Measurements from ENCODE around the gene MEIOB.

The MEIOB gene

DNA sequence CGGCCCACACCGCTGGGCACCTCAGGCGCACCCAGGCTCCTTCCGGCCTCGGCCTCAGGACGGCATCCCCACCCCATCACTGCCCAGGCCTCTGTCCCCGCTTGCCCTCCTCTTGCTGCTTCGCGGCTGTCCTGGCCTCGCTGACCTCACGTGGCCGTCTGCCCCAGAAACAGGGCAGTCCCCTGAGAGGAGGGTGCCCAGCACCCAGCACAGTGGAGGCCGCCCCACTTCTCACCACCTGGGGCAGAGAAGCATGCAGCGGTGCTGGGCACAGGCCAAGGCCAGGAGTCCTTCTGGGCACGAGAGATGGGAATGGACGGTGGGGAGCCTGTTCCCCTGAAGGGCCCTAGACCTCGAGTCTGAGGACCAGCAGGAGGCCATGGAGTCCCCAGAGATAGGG, 54.2 kb downstream of the MEIOB start:
- H3K9ac ChIP-seq (ENCODE audit: low read length): no peak overlapping the region
- no peak overlapping the region for H3K27ac ChIP-seq (ENCODE audit: low read depth, low read length)
- no peaks in the 10 kb centered on the region for H3K4me1 ChIP-seq (ENCODE audit: control insufficient read depth, insufficient read depth, low read length)
- peaks cover 27% of the 10 kb centered on the region for H3K36me3 ChIP-seq (ENCODE audit: control insufficient read depth, insufficient read depth, low read length)
- H3K9me3 ChIP-seq (ENCODE audit: control insufficient read depth, insufficient read depth, low read depth, low read length): no peaks in the 10 kb centered on the region
- no peak overlapping the region for H3K4me3 ChIP-seq (ENCODE audit: low read depth, low read length)
- H3K27me3 ChIP-seq (ENCODE audit: control insufficient read depth, insufficient read depth, low read length): no peaks in the 10 kb centered on the region

DNA sequence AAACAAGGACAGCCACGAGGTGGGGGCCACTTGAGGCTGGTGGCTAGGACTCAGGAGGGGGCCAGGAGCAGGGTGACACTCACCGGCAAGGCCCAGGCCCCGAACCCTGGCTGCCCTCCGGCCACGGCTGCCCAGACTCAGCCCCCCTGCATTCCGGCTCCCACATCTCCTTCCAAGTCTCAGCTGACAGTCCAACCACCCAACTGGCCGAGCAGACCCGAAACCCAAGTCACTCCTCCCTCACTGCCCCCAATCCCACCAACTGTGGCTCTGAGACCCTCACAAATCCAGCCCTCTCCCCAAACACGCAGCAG, 54.7 kb downstream of the MEIOB start:
- Histone ChIP-seq H3K27ac (ENCODE audit: low read depth, low read length) (no peak overlapping the region), H3K4me1 (ENCODE audit: control insufficient read depth, insufficient read depth, low read length) (no peaks in the 10 kb centered on the region), H3K27me3 (ENCODE audit: control insufficient read depth, insufficient read depth, low read length) (no peaks in the 10 kb centered on the region), H3K36me3 (ENCODE audit: control insufficient read depth, insufficient read depth, low read length) (peaks cover 27% of the 10 kb centered on the region), H3K4me3 (ENCODE audit: low read depth, low read length) (no peak overlapping the region), H3K9me3 (ENCODE audit: control insufficient read depth, insufficient read depth, low read depth, low read length) (no peaks in the 10 kb centered on the region), H3K9ac (ENCODE audit: low read length) (no peak overlapping the region)

DNA sequence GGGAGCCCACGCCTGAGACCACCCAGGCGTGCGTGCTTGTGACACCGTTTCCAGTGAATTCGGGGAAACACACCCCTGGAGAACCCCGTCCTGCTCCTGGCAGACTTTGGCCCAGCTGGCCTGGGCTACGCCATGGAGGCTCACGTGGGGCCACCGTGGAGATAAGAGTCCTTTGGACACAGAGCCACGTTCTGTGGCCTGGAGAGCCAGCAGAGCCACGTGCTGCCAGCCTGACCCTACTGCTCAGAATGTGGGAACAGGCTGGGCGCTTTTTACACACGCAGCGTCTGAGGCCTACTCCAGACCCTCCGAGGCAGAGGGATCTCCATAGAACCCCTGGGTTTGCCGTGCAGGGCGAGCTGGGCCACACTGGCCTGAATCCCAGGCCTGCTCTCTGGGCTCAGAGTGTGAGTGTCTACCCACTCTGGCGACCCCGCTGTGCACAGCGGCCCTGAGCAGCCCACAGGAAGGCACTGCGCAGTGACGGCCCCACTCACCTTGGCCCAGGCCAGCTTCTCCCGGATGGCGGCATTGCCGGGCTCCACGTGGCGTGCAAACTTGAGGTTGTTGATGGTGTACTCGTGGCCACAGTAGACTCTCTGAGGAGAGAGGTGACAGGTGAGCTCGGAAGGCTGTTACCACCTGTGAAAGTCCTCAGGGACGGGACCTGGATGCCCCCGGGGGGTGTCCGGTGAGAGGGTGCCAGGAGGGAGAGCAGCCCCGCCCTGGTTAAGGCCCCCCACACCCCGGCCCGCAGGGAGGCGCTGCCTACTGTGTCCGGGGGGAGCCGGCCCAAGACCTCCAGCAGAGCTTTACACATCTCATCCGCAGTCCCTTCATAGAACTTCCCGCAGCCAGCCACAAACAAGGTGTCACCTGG, 55.3 kb downstream of the MEIOB start:
- H3K4me3 ChIP-seq (ENCODE audit: low read depth, low read length): no peak overlapping the region
- H3K9ac ChIP-seq (ENCODE audit: low read length): no peak overlapping the region
- no peaks in the 10 kb centered on the region for H3K9me3 ChIP-seq (ENCODE audit: control insufficient read depth, insufficient read depth, low read depth, low read length)
- H3K4me1 ChIP-seq (ENCODE audit: control insufficient read depth, insufficient read depth, low read length): no peaks in the 10 kb centered on the region
- no peaks in the 10 kb centered on the region for H3K27me3 ChIP-seq (ENCODE audit: control insufficient read depth, insufficient read depth, low read length)
- no peak overlapping the region for H3K27ac ChIP-seq (ENCODE audit: low read depth, low read length)
- H3K36me3 ChIP-seq (ENCODE audit: control insufficient read depth, insufficient read depth, low read length): peaks cover 22% of the 10 kb centered on the region

DNA sequence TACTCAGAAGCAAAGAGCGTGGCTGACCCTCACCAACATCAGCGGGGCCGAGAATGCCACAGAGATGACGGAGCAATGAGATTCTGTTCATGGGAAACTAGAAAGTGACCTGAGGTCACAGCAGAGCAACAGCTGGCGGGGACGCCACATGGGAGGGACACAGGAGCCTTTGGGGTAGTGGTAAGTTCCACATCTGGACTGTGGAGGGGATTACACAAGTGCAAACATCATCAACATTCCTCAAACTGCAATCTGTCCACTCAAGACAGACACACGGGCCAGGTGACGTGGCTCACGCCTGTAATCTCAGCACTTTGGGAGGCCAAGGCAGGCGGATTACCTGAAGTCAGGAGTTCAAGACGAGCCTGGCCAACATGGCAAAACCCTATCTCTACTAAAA, 56.5 kb downstream of the MEIOB start:
- Histone ChIP-seq H3K9me3 (ENCODE audit: control insufficient read depth, insufficient read depth, low read depth, low read length) (no peaks in the 10 kb centered on the region), H3K27me3 (ENCODE audit: control insufficient read depth, insufficient read depth, low read length) (no peaks in the 10 kb centered on the region), H3K4me3 (ENCODE audit: low read depth, low read length) (no peak overlapping the region), H3K36me3 (ENCODE audit: control insufficient read depth, insufficient read depth, low read length) (peaks cover 15% of the 10 kb centered on the region), H3K27ac (ENCODE audit: low read depth, low read length) (no peak overlapping the region), H3K4me1 (ENCODE audit: control insufficient read depth, insufficient read depth, low read length) (no peaks in the 10 kb centered on the region), H3K9ac (ENCODE audit: low read length) (no peak overlapping the region)

DNA sequence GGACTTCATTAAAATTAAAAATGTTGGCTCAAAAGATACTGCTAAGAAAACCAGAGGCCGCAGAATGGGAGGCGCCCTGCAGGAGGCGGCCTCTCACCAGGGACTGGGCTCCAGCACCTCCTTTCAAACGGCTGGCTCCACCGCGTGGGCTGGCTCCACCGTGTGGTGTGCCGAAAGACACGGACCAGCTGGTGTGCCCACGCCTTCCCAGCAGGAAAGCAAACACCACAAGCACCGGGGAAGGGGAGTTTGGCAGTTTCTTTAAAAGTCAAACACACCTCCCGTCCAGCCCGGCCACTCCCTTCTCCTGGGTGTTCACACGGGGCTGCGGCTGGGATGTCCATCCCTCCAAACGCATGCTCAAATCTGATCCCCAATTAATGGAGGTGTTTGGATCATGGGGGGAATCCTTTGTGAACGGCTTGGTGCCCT, 59.2 kb downstream of the MEIOB start:
- peaks cover 30% of the 10 kb centered on the region for H3K36me3 ChIP-seq (ENCODE audit: control insufficient read depth, insufficient read depth, low read length)
- H3K9ac ChIP-seq (ENCODE audit: low read length): no peak overlapping the region
- H3K27me3 ChIP-seq (ENCODE audit: control insufficient read depth, insufficient read depth, low read length): no peaks in the 10 kb centered on the region
- no peaks in the 10 kb centered on the region for H3K9me3 ChIP-seq (ENCODE audit: control insufficient read depth, insufficient read depth, low read depth, low read length)
- H3K27ac ChIP-seq (ENCODE audit: low read depth, low read length): no peak overlapping the region
- H3K4me3 ChIP-seq (ENCODE audit: low read depth, low read length): no peak overlapping the region
- no peaks in the 10 kb centered on the region for H3K4me1 ChIP-seq (ENCODE audit: control insufficient read depth, insufficient read depth, low read length)

DNA sequence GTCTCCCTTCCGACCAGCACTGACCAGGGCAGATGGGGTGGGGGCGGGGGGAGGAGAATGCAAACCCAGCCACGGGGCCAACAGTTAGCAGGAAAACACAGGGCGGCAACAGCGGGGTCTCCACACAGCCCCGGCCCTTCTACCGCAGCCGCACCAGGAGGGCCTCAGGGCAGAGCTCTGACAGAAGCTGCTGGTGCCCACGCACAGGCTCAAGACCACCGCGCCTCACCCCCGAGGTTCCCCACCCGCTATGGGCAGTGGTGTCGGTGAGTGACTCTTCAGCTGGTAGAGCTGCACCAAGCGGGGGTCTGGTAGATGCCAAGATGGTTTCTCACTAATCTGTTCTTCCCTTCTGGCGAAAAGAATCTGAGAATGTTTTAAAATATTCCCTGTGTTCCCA, 61.4 kb downstream of the MEIOB start:
- no peak overlapping the region for H3K27ac ChIP-seq (ENCODE audit: low read depth, low read length)
- H3K36me3 ChIP-seq (ENCODE audit: control insufficient read depth, insufficient read depth, low read length): peaks cover 25% of the 10 kb centered on the region
- H3K9me3 ChIP-seq (ENCODE audit: control insufficient read depth, insufficient read depth, low read depth, low read length): no peaks in the 10 kb centered on the region
- no peak overlapping the region for H3K9ac ChIP-seq (ENCODE audit: low read length)
- H3K27me3 ChIP-seq (ENCODE audit: control insufficient read depth, insufficient read depth, low read length): no peaks in the 10 kb centered on the region
- H3K4me1 ChIP-seq (ENCODE audit: control insufficient read depth, insufficient read depth, low read length): no peaks in the 10 kb centered on the region
- H3K4me3 ChIP-seq (ENCODE audit: low read depth, low read length): no peak overlapping the region

DNA sequence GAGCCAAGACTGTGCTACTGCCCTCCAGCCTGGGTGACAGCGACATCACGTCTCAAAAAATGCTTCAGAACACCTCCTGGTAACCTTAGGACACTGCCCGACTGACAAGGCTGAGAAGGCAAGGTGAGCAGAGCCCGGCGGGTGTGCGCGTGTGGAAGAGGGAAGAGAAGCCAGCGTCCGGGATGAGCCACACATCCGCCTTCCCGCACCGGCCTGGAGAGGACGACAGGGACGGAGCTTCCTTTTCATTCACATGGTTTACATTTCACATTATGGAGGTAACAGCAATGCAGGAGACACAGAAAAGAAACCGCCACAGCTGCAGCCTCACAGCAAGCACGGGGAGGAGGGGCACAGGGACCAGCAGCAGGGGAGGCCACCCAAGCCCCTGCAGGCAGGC, 61.9 kb downstream of the MEIOB start:
- H3K36me3 ChIP-seq (ENCODE audit: control insufficient read depth, insufficient read depth, low read length): peaks cover 24% of the 10 kb centered on the region
- H3K9ac ChIP-seq (ENCODE audit: low read length): no peak overlapping the region

DNA sequence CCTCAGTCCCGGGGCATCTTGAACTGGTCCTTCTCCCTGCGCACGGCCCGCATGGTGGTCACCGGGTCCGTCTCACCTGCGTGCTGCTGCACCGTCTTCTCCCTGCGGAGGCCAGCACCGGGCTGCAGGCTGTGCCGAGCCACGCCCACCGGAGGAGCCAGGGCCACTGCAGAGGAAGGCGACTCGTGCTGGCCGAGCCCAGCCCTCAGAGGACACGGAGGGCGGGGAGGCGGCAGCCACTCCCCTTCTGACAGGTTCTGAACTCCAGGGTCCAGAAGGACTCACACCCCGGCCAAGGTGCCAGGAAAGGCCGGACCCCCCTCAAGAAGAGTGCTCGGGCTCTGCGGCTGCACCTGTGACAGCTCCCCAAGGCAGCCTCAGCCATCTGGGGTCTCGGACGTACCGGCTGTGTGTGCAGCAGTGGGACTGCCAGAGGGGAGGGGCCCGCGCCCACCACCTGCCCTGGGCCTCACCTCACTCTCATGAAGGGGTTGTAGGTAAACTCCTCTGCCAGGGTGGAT, 62.6 kb downstream of the MEIOB start:
- Histone ChIP-seq H3K4me1 (ENCODE audit: control insufficient read depth, insufficient read depth, low read length) (no peaks in the 10 kb centered on the region), H3K9ac (ENCODE audit: low read length) (no peak overlapping the region), H3K27ac (ENCODE audit: low read depth, low read length) (no peak overlapping the region), H3K27me3 (ENCODE audit: control insufficient read depth, insufficient read depth, low read length) (no peaks in the 10 kb centered on the region), H3K36me3 (ENCODE audit: control insufficient read depth, insufficient read depth, low read length) (peaks cover 24% of the 10 kb centered on the region), H3K9me3 (ENCODE audit: control insufficient read depth, insufficient read depth, low read depth, low read length) (no peaks in the 10 kb centered on the region), H3K4me3 (ENCODE audit: low read depth, low read length) (no peak overlapping the region)

More for the DNA sequence above, 61.9 kb downstream of the MEIOB start:
- Histone ChIP-seq H3K27ac (ENCODE audit: low read depth, low read length) (no peak overlapping the region), H3K9me3 (ENCODE audit: control insufficient read depth, insufficient read depth, low read depth, low read length) (no peaks in the 10 kb centered on the region), H3K27me3 (ENCODE audit: control insufficient read depth, insufficient read depth, low read length) (no peaks in the 10 kb centered on the region), H3K4me1 (ENCODE audit: control insufficient read depth, insufficient read depth, low read length) (no peaks in the 10 kb centered on the region), H3K4me3 (ENCODE audit: low read depth, low read length) (no peak overlapping the region)

DNA sequence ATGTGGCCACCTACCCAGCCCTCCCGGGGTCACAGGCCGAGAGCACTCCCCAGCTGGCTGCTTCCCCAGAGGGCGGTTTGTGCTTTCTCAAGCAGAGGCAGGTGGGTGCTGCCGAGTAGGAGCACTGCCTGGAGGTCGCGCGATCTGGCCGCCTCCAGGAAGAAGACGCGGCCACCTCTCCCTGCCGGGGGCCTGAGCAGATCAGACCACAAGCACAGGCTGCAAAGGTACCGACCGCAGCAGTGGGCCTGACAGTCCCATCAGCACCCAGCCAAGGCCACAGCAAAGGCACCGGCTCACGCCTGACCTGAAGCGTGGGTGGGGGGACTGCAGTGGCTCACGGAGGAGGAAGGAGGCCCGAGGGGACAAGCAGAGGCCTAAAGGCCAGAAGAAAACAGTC, 63.3 kb downstream of the MEIOB start:
- Histone ChIP-seq H3K27ac (ENCODE audit: low read depth, low read length) (no peak overlapping the region), H3K4me3 (ENCODE audit: low read depth, low read length) (no peak overlapping the region), H3K9me3 (ENCODE audit: control insufficient read depth, insufficient read depth, low read depth, low read length) (no peaks in the 10 kb centered on the region), H3K27me3 (ENCODE audit: control insufficient read depth, insufficient read depth, low read length) (no peaks in the 10 kb centered on the region), H3K36me3 (ENCODE audit: control insufficient read depth, insufficient read depth, low read length) (peaks cover 24% of the 10 kb centered on the region), H3K4me1 (ENCODE audit: control insufficient read depth, insufficient read depth, low read length) (no peaks in the 10 kb centered on the region), H3K9ac (ENCODE audit: low read length) (no peak overlapping the region)

DNA sequence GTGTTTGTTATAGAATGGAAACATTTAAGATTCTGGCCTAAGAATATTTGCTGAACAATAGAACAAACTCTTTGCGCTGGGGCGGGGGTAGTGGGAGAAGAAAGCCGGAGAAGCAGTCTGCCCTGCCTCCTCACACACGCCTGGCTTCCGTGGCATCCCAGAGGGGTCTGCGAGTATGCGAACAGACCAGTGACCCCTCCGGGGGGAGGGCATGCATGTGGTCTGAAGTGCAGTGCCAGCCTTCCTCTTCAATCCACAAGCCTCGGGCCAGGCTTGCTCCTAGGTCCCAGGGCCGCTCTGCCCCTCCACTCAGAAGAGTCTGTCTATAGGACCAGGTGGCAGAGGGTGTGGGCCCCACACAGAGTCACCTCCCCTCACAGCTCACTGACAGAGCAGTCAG, 64.3 kb downstream of the MEIOB start:
- no peak overlapping the region for H3K9ac ChIP-seq (ENCODE audit: low read length)
- no peak overlapping the region for H3K4me3 ChIP-seq (ENCODE audit: low read depth, low read length)
- peaks cover under 1% of the 10 kb centered on the region; the same call in 1 of the 2 replicates for H3K9me3 ChIP-seq (ENCODE audit: control insufficient read depth, insufficient read depth, low read depth, low read length)
- H3K27ac ChIP-seq (ENCODE audit: low read depth, low read length): no peak overlapping the region
- no peaks in the 10 kb centered on the region for H3K27me3 ChIP-seq (ENCODE audit: control insufficient read depth, insufficient read depth, low read length)
- no peaks in the 10 kb centered on the region for H3K4me1 ChIP-seq (ENCODE audit: control insufficient read depth, insufficient read depth, low read length)
- peaks cover 24% of the 10 kb centered on the region for H3K36me3 ChIP-seq (ENCODE audit: control insufficient read depth, insufficient read depth, low read length)

DNA sequence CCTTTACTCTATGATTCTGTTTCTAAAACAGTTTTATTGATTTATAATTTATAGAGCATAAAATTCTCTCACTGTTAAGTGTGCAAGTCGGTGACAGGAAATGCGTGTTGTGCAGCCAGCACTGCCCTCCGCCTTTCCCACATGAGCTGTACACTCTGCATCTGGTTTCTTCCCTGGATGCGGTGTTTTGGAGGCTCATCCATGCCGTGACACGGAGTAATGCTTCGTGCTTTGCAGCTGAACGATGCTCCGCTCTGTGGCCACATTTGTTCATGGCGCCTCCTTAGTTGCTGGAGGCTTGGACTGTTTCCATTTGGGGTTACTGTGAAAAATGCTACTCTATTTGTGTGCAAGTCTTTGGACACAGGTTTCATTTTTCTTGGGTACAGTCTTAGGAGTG, 71.3 kb downstream of the MEIOB start:
- H3K4me1 ChIP-seq (ENCODE audit: control insufficient read depth, insufficient read depth, low read length): no peaks in the 10 kb centered on the region
- no peaks in the 10 kb centered on the region for H3K27me3 ChIP-seq (ENCODE audit: control insufficient read depth, insufficient read depth, low read length)
- H3K27ac ChIP-seq (ENCODE audit: low read depth, low read length): no peak overlapping the region
- H3K36me3 ChIP-seq (ENCODE audit: control insufficient read depth, insufficient read depth, low read length): peaks cover 5% of the 10 kb centered on the region; the same call in 1 of the 2 replicates
- peaks cover 47% of the 10 kb centered on the region for H3K9me3 ChIP-seq (ENCODE audit: control insufficient read depth, insufficient read depth, low read depth, low read length)
- H3K9ac ChIP-seq (ENCODE audit: low read length): no peak overlapping the region
- H3K4me3 ChIP-seq (ENCODE audit: low read depth, low read length): no peak overlapping the region
